Osteocyte (in vitro differentiated cells): ENCODE data around the gene AP5Z1. TPM values are rescaled to one million over a fixed set of nuclear protein-coding genes. Genes with fewer than 3 reads are reported as not detected.

ENCODE experiments used
- DNase-seq: peaks from one replicate; pipeline ENCODE4 v3.0.0; 2021; ENCODE audit warnings: mixed read lengths; ENCODE audit not compliant: unreplicated experiment; ENCODE audit errors: extremely low spot score
- H3K27ac Mint-ChIP-seq: one replicate; pipeline ENCODE4 v1.8.0; 2021; ENCODE audit warnings: mild to moderate bottlenecking, mixed read lengths; ENCODE audit not compliant: unreplicated experiment
- H3K27me3 Mint-ChIP-seq: one replicate; pipeline ENCODE4 v1.8.0; 2021; ENCODE audit warnings: mixed read lengths; ENCODE audit not compliant: unreplicated experiment
- H3K36me3 Mint-ChIP-seq: one replicate; pipeline ENCODE4 v1.8.0; 2021; ENCODE audit warnings: mixed read lengths; ENCODE audit not compliant: unreplicated experiment
- H3K4me1 Mint-ChIP-seq: one replicate; pipeline ENCODE4 v1.8.0; 2021; ENCODE audit warnings: mixed read lengths; ENCODE audit not compliant: unreplicated experiment
- H3K4me3 Mint-ChIP-seq: one replicate; pipeline ENCODE4 v1.8.0; 2021; ENCODE audit warnings: mild to moderate bottlenecking, moderate library complexity, mixed read lengths; ENCODE audit not compliant: unreplicated experiment
- H3K9me3 Mint-ChIP-seq: one replicate; pipeline ENCODE4 v1.8.0; 2021; ENCODE audit warnings: mixed read lengths; ENCODE audit not compliant: unreplicated experiment
- total RNA-seq: library from RNA; stranded (reverse); gene quantifications from 2 replicates; pipeline ENCODE4 v1.2.1, GENCODE V29; 2021
- TF ChIP-seq, protein P1 (sequence below): fragments of 200-600 bp; sonication (generic); IDR thresholded peaks from 2 replicates; pipeline ENCODE4 v1.5.0; 2021; ENCODE audit warnings: antibody characterized with exemption, mild to moderate bottlenecking, moderate library complexity

The AP5Z1 gene
- total RNA-seq, 1 donor from 2014 or later: 50.2 TPM

DNA sequence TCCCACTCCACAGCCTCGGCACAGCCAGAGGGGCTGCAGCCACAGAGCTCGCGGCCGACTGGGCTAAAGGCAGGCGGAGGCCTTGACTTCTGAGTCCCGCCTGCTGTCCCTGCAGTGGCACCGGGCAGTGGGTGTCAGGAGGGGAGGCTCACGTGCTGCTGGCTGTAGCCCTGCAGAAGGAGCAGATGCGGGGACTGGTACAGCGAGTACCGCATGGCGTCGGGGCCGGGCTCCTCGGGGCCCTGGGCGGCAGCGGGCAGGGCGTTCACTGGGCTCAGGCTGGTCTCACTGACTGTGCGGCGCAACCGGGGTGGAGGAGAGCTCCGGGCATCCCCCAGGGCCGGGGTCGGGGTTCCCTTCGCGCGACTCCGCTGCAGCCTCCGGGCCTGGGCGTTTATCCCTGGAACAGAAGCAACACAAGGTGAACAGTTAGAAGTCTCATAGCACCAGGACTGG lies 60.8 kb downstream of the AP5Z1 start:
- Mint-ChIP-seq H3K4me3 (no peak overlapping the region), H3K27ac (no peak overlapping the region), H3K36me3 (no peaks in the 10 kb centered on the region), H3K27me3 (no peaks in the 10 kb centered on the region), H3K4me1 (peaks cover 11% of the 10 kb centered on the region), H3K9me3 (no peaks in the 10 kb centered on the region)
- peak; percentile 87 for DNase-seq
- TF ChIP-seq, protein P1, sequence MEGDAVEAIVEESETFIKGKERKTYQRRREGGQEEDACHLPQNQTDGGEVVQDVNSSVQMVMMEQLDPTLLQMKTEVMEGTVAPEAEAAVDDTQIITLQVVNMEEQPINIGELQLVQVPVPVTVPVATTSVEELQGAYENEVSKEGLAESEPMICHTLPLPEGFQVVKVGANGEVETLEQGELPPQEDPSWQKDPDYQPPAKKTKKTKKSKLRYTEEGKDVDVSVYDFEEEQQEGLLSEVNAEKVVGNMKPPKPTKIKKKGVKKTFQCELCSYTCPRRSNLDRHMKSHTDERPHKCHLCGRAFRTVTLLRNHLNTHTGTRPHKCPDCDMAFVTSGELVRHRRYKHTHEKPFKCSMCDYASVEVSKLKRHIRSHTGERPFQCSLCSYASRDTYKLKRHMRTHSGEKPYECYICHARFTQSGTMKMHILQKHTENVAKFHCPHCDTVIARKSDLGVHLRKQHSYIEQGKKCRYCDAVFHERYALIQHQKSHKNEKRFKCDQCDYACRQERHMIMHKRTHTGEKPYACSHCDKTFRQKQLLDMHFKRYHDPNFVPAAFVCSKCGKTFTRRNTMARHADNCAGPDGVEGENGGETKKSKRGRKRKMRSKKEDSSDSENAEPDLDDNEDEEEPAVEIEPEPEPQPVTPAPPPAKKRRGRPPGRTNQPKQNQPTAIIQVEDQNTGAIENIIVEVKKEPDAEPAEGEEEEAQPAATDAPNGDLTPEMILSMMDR: no peak

DNA sequence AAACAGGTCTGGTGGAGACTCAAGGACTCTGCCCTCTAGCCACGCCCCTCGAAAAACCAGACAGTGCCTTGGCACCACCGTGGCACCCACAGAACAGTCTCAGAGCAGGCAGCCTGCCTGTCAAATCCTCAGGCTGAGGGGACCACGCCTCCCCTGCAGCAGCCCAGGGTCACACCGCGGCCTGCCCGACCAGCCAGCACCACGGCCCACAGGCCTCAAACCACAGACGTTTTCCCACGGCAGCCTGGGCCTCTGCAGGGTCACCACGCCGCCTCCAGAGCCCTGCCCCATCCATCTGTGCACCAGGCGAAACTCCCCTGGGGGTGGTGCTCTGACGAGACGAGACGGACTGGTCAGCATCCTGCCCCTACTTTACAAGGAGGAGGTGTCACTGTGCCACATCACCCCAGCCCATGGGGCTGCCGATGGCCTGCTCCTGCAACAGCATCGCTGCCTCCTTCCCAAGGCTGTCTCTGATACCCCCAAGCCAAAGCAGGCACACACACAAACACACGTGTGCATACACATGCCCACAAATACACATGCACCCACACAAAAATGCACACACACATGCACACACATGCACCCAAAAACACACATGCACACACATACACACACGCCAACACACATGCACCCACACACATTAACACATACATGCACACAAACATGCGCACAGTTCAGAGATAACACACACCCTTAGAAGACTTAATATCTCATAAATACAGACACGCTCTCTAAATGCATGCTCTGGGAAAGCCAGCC lies 61.8 kb downstream of the AP5Z1 start:
- TF ChIP-seq, protein P1: no peak
- Mint-ChIP-seq H3K4me1 (peaks cover 6% of the 10 kb centered on the region), H3K9me3 (no peaks in the 10 kb centered on the region), H3K4me3 (no peak overlapping the region), H3K27me3 (no peaks in the 10 kb centered on the region), H3K36me3 (no peaks in the 10 kb centered on the region), H3K27ac (no peak overlapping the region)
- no peak for DNase-seq

DNA sequence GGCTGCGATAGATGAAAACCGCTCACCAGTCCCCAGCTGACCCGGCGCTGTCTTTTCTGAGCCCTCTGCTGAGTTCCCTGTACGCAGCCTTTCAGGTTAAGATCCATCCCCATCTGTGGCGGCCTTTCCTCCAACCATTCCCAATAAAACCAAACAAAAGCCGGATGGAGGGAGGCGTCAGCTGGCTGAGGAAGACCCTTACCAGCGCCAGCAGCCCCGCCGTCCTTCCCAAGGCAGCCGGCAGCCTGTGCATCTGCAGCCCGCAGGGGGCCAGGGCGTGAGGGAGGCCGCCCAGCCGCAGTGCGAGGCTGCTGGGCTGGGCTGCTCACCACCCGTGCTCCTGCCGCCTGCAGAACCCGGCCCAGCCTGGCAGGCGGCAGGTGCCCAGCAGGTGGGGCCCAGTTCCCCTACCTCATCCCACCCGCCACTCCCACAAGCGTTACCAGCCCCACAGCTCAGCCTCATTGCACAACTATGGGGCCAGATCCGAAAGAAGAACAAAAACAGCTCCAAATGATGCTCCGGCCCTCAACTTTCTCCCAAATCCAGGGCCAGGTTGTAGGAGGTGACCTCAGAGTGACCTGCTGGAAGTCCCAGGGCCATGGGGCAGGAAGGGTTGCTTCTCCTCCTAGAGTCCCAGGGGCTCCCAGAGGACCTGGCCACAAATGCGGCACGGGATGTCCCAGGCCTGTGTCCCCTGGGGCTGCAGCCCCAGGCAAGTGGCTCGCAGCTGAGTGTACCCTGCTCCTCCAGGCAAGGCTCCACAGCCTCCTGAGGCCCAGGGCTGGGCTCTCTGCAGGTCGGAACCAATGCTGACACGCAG lies 62.6 kb downstream of the AP5Z1 start:
- TF ChIP-seq, protein P1: no peak
- Mint-ChIP-seq H3K4me3 (no peak overlapping the region), H3K36me3 (no peaks in the 10 kb centered on the region), H3K9me3 (no peaks in the 10 kb centered on the region), H3K27ac (no peak overlapping the region), H3K4me1 (peaks cover 6% of the 10 kb centered on the region), H3K27me3 (no peaks in the 10 kb centered on the region)
- DNase-seq: no peak

DNA sequence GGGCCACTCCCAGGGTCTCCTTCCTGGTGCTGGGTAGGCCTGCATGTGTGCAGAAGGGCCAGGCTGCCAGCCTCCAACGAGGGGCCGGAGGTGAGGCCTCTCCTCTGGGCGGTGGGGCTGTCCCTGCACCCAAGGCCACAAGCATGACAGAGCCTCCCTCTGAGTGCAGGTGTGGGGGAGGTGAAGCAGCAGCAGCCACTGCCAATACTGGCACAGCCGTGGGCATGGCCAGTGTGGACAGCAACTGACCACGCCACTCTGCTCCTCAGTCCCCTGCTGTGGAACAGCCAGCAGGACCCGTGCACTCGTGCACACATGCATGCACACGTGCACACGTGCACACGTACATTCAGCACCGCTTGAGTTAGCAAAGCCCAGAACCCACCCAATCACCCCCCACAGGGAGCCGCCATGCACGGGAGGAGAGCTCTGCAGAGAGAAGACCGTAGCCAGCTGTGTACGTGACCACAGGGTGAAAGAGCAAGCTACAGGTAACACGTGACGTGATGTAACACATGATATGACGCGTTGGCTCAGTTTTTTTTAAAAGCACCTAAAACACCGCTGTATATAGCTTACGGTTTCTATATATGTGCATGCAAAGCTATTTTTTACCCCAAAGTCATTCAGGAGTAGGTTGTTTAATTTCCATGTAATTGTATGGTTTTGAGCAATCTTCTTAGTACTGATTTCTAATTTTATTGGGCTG lies 63.4 kb downstream of the AP5Z1 start:
- Mint-ChIP-seq H3K27ac (no peak overlapping the region), H3K4me3 (no peak overlapping the region), H3K4me1 (peaks cover 6% of the 10 kb centered on the region), H3K27me3 (no peaks in the 10 kb centered on the region), H3K9me3 (no peaks in the 10 kb centered on the region), H3K36me3 (no peaks in the 10 kb centered on the region)
- no peak for DNase-seq
- TF ChIP-seq, protein P1: no peak
